Amygdala (tissue), 56 donors: Measurements from ENCODE around the gene ELMO2.

Experiments used
- DNase-seq, 56 donors: peaks; one replicate each; lab custom pipeline; 2025; lab: John Stamatoyannopoulos, UW

ELMO2 gene

DNA sequence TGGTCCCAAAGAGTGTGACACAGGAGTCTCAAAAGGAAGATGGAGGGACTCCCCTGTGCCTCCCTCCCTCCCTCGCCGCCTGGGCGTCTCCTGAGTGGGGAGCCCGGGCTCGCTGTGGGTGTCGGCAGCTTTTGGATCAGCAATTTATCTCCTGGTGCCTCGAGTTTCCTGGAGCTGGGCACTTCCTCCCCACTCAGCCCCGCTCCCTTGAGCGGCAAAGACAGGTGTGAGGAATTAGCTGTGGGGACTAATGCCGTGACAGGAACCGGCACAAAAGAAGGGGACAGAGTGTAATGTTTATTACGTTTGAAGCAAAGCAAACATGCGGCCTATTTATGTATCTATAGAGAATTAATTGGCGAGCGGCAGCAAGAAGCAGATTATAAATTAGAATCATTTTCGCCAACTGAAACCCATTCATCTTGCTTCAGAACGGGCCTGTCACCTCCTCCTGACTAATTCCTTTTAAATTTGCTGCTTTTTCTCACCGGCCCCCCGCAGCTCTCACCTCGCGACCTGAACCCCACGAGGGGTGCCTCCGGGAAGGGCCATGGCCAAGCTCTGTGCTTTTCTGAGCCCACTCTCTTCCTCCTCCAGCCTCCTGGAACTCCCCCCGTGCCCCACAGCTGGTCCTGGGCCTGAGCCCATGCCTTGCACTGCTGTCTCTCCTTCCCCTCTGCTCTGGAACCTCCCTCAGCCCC is 89.3 kb downstream of the ELMO2 start:
- no peak for DNase-seq
